C4-2B (cell line): ENCODE results near the gene SPATA7.

Experiments used
- CTCF ChIP-seq: fragments of 450-650 bp; conservative IDR thresholded peaks from 2 replicates; pipeline ENCODE4 v1.5.1; 2017; ENCODE audit warnings: mild to moderate bottlenecking
- ZFX ChIP-seq: fragments of 450-650 bp; IDR thresholded peaks from 2 replicates; pipeline ENCODE4 v1.6.1; 2017

GRCh38 chr14:88392609-88393008, 7.2 kb downstream of the SPATA7 start:
- TF ChIP-seq CTCF (no peak), ZFX (no peak)
